K562 (cell line): ENCODE data around the gene GPR50. TPM values are rescaled to one million over a fixed set of nuclear protein-coding genes. Genes with fewer than 3 reads are reported as not detected.

Experiments
- ATAC-seq: fragments of 200-7000 bp; cut with Tn5 transposase; 3 replicates; pipeline ENCODE4 v1.9.1; 2020; ENCODE audit warnings: moderate library complexity
- BruUV-seq: library from RNA; stranded (reverse); fragments of 400-500 nt; replicated peaks from 2 replicates; lab custom pipeline; 2021; lab: Mats Ljungman, UMichigan
- CTCF ChIA-PET: fragments of 300-600 bp; formaldehyde crosslinking; extraction: SDS; loops from one replicate; lab custom pipeline; 2021; ENCODE audit warnings: low intra/inter-chr PET ratio; lab: Yijun Ruan, JAX
- POLR2A ChIA-PET: fragments of 300-600, 350-650 bp; sonication (Branson Sonifier 250); formaldehyde crosslinking; extraction: SDS; loops from one replicate; lab custom pipeline; 2021; ENCODE audit warnings: antibody characterized with exemption, inconsistent platforms; lab: Yijun Ruan, JAX
- DNase-seq, 4 experiments: peaks; one replicate each; pipeline versions ENCODE4 v3.0.0 to v3.0.0-alpha.2; 2011 to 2018; ENCODE audit warnings: low spot score in 3 of 4, mixed read lengths in 3 of 4; ENCODE audit errors: extremely low read depth in 1 of 4
- FAIRE-seq: peaks from 2 replicates; lab custom pipeline; 2011; peaks lifted over from hg19 to GRCh38; lab: Jason Lieb, UNC
- H2AFZ ChIP-seq: 2 replicates; pipeline ENCODE4 v1.6.0; 2011; ENCODE audit warnings: low read depth, low read length, control low read depth, inconsistent platforms
- H3K27ac ChIP-seq: fragments of 200-600 bp; 3 replicates; pipeline ENCODE4 v1.8.0; 2011; ENCODE audit warnings: low read depth, mild to moderate bottlenecking, control low read depth, inconsistent platforms, low read length, moderate library complexity, mixed read lengths; ENCODE audit errors: extremely low read depth
- H3K27me3 ChIP-seq, 2 experiments: fragments of 300-600 bp in 1 of 2; 2 replicates in 1 of 2; 3 replicates in 1 of 2; pipeline versions ENCODE4 v1.6.0 to v1.8.0; 2011; ENCODE audit warnings: inconsistent platforms in 2 of 2, low read length in 2 of 2, mild to moderate bottlenecking in 1 of 2, mixed read lengths in 1 of 2, moderate library complexity in 1 of 2; ENCODE audit not compliant: control insufficient read depth in 2 of 2, insufficient read depth in 2 of 2
- H3K36me3 ChIP-seq: fragments of 300-600 bp; 3 replicates; pipeline ENCODE4 v1.8.0; 2011; ENCODE audit warnings: mild to moderate bottlenecking, low read length, inconsistent platforms; ENCODE audit not compliant: control insufficient read depth, insufficient read depth
- H3K4me1 ChIP-seq, 2 experiments: fragments of 200-600 bp in 1 of 2; replicated peaks in 1 of 2; 2 replicates in 1 of 2; 3 replicates in 1 of 2; pipeline versions ENCODE4 v1.5.1 to v1.8.0; 2011; ENCODE audit warnings: inconsistent platforms in 2 of 2, low read length in 2 of 2, mild to moderate bottlenecking in 1 of 2, mixed read lengths in 1 of 2, moderate library complexity in 1 of 2; ENCODE audit not compliant: control insufficient read depth in 2 of 2, insufficient read depth in 2 of 2
- H3K4me2 ChIP-seq: 2 replicates; pipeline ENCODE4 v1.6.1; 2011; ENCODE audit warnings: low read length, control low read depth, inconsistent platforms, mixed read lengths; ENCODE audit not compliant: insufficient read depth
- H3K4me3 ChIP-seq: fragments of 200-600 bp; sonication (generic), shearing (Covaris generic); 2 replicates; pipeline ENCODE4 v1.5.1; 2016; ENCODE audit warnings: control low read depth, inconsistent platforms
- H3K79me2 ChIP-seq: fragments of 200-600 bp; 3 replicates; pipeline ENCODE4 v1.8.0; 2011; ENCODE audit warnings: low read length, inconsistent platforms; ENCODE audit not compliant: control insufficient read depth, insufficient read depth
- H3K9ac ChIP-seq, 2 experiments: 2 replicates each; pipeline versions ENCODE4 v1.6.0 to v1.6.1; 2011; ENCODE audit warnings: low read depth in 2 of 2, low read length in 2 of 2, control low read depth in 1 of 2, inconsistent platforms in 1 of 2, mild to moderate bottlenecking in 1 of 2, mixed read lengths in 1 of 2; ENCODE audit not compliant: insufficient read depth in 1 of 2
- H3K9me1 ChIP-seq: one replicate; pipeline ENCODE4 v1.6.0; 2011; ENCODE audit warnings: inconsistent platforms, mild to moderate bottlenecking, low read length, moderate library complexity; ENCODE audit not compliant: control insufficient read depth, insufficient read depth
- H3K9me3 ChIP-seq: replicated peaks from 2 replicates; pipeline ENCODE4 v1.5.1; 2011; ENCODE audit warnings: low read depth, low read length, inconsistent platforms; ENCODE audit not compliant: control insufficient read depth, insufficient read depth
- H4K20me1 ChIP-seq: replicated peaks from 2 replicates; pipeline ENCODE4 v1.6.1; 2011; ENCODE audit warnings: low read length, inconsistent platforms, mixed read lengths; ENCODE audit not compliant: control insufficient read depth, insufficient read depth
- ADNP ChIP-seq: fragments of 200-800 bp; sonication (Bioruptor generic); IDR thresholded peaks from 2 replicates; pipeline ENCODE4 v1.6.1; 2016; ENCODE audit warnings: missing genetic modification characterization, missing compliant biosample characterization
- ARID2 ChIP-seq: fragments of 450-650 bp; IDR thresholded peaks from 2 replicates; pipeline ENCODE4 v1.6.1; 2017; ENCODE audit warnings: antibody characterized with exemption, mild to moderate bottlenecking
- CC2D1A ChIP-seq: fragments of 450-650 bp; IDR thresholded peaks from 2 replicates; pipeline ENCODE4 v1.6.1; 2017; ENCODE audit warnings: mild to moderate bottlenecking
- ELF2 ChIP-seq: fragments of 250-450 bp; sonication (Bioruptor Pico); IDR thresholded peaks from 2 replicates; pipeline ENCODE4 v1.5.0; 2021; ENCODE audit warnings: mild to moderate bottlenecking
- NKRF ChIP-seq: fragments of 450-650 bp; IDR thresholded peaks from 2 replicates; pipeline ENCODE4 v1.6.1; 2016; ENCODE audit warnings: borderline replicate concordance
- NR4A1 ChIP-seq, 2 experiments: fragments of 250-450 bp in 1 of 2; fragments of 450-650 bp in 1 of 2; sonication (Bioruptor Pico) in 1 of 2; IDR thresholded peaks; 2 replicates each; pipeline versions ENCODE4 v1.4.0 to v1.6.1; 2016 to 2020; ENCODE audit warnings: mild to moderate bottlenecking in 2 of 2, missing compliant biosample characterization in 1 of 2, missing genetic modification characterization in 1 of 2, moderate library complexity in 1 of 2
- OTX1 ChIP-seq: fragments of 450-650 bp; formaldehyde crosslinking; IDR thresholded peaks from 2 replicates; pipeline ENCODE4 v1.4.0; 2022; ENCODE audit warnings: mild to moderate bottlenecking
- PBX2 ChIP-seq, 2 experiments: IDR thresholded peaks in 1 of 2; conservative IDR thresholded peaks in 1 of 2; 2 replicates each; pipeline ENCODE4 v1.6.1; 2016; ENCODE audit warnings: low read depth in 2 of 2, mild to moderate bottlenecking in 1 of 2, missing compliant biosample characterization in 1 of 2, missing genetic modification characterization in 1 of 2, moderate library complexity in 1 of 2
- PHTF2 ChIP-seq: fragments of 250-450 bp; sonication (Bioruptor Pico); IDR thresholded peaks from 2 replicates; pipeline ENCODE4 v1.5.0; 2021; ENCODE audit warnings: mild to moderate bottlenecking
- RBM15 ChIP-seq: fragments of 200-400 bp; formaldehyde crosslinking; IDR thresholded peaks from 2 replicates; pipeline ENCODE4 v1.6.1; 2018; ENCODE audit warnings: mild to moderate bottlenecking, low read length, moderate library complexity; ENCODE audit not compliant: insufficient read depth
- SAFB ChIP-seq: fragments of 200-400 bp; formaldehyde crosslinking; IDR thresholded peaks from 2 replicates; pipeline ENCODE4 v1.6.1; 2017; ENCODE audit warnings: low read depth, low read length, borderline replicate concordance
- TAF9B ChIP-seq: fragments of 450-650 bp; IDR thresholded peaks from 2 replicates; pipeline ENCODE4 v1.6.1; 2018; ENCODE audit warnings: mild to moderate bottlenecking; ENCODE audit not compliant: partially characterized antibody
- ZFP91 ChIP-seq: sonication (generic); formaldehyde crosslinking; IDR thresholded peaks from 2 replicates; pipeline ENCODE4 v1.8.0; 2022; ENCODE audit warnings: mild to moderate bottlenecking, missing genetic modification reagents
- ZNF586 ChIP-seq: fragments of 450-650 bp; formaldehyde crosslinking; conservative IDR thresholded peaks from 2 replicates; pipeline ENCODE4 v1.4.0; 2020; ENCODE audit warnings: mild to moderate bottlenecking, moderate library complexity
- WGBS: fragments of 100-300 bp; shearing (Covaris generic); methylation state at CpG from one replicate; pipeline ENCODE4 v1.1.6; 2016; ENCODE audit warnings: low coverage, mixed read lengths; ENCODE audit not compliant: insufficient coverage; ENCODE audit errors: missing lambda C conversion rate; 5-methylcytosine and 5-hydroxymethylcytosine counted together
- in situ Hi-C: fragments of 300-500 bp; cut with MboI; formaldehyde crosslinking; loops from 4 replicates; pipeline ENCODE4 v1.15.0; 2018; ENCODE audit warnings: inconsistent platforms, mixed read lengths
- intact Hi-C: fragments of 100-400 bp; cut with micrococcal nuclease; formaldehyde crosslinking; loops from 2 replicates; pipeline ENCODE4 v1.14.2; 2022
- polyA plus RNA-seq, 8 experiments: library from polyadenylated mRNA; depleted of rRNA in 4 of 8; stranded (reverse) in 5 of 8; unstranded in 3 of 8; fragments of >200 nt; fragmentation: Nextera tagmentation in 2 of 8; fragmentation: Illumina TruSeq in 1 of 8; extraction: Ambion mirVana in 2 of 8; extraction: Trizol in 1 of 8; gene quantifications; 2 replicates each; pipeline versions ENCODE4 v1.2.1 to v1.2.3, GENCODE V29; 2011 to 2014; ENCODE audit warnings: inconsistent platforms in 1 of 8, missing spikeins in 1 of 8
- total RNA-seq, 7 experiments: library from RNA; depleted of rRNA in 6 of 7; stranded (reverse); fragments of >200 nt in 6 of 7; fragmentation: Illumina TruSeq in 2 of 7; extraction: Trizol in 2 of 7; gene quantifications; 2 replicates each; pipeline versions ENCODE4 v1.2.1 to v1.2.3, GENCODE V29; 2011 to 2021; ENCODE audit warnings: low replicate concordance in 1 of 7

GPR50 gene
- total and polyA plus RNA-seq, 9 of the 15 experiments (the other 6 are each of a cell fraction or from before 2014, with no cell fraction given) = 0.03 TPM; not detected in 8

- no TSS peak for BruUV-seq
- CTCF ChIA-PET = no interaction called here
Measured at GRCh38 chrX:151167791-151168345, 8.5 kb upstream of the GPR50 start.

More at GRCh38 chrX:151167791-151168345, 8.5 kb upstream of the GPR50 start:
- TF ChIP-seq ZFP91 (no peak), PHTF2 (CRISPR knock-in tag) (no peak), RBM15 (no peak), SAFB (no peak), ARID2 (no peak), ADNP (no peak), NR4A1 (CRISPR knock-in tag; IDR thresholded peaks at IDR 0.05) (no peak), NR4A1 (tag; IDR thresholded peaks at IDR 0.05) (no peak), ZNF586 (no peak), NKRF (no peak), PBX2 (CRISPR knock-in tag; IDR thresholded peaks at IDR 0.05; ENCODE audit: low read depth) (no peak), PBX2 (tag; conservative IDR thresholded peaks at IDR 0.05; ENCODE audit: low read depth) (no peak), TAF9B (no peak), ELF2 (CRISPR knock-in tag) (no peak), CC2D1A (no peak), OTX1 (CRISPR knock-in tag) (no peak)
- H3K4me1 ChIP-seq = no peaks in the 10 kb centered on the region
- no peaks in the 10 kb centered on the region for H3K79me2 ChIP-seq
- no peak overlapping the region for H3K4me3 ChIP-seq
- no peaks in the 10 kb centered on the region for H4K20me1 ChIP-seq
- H3K9me1 ChIP-seq = no peaks in the 10 kb centered on the region
- no peaks in the 10 kb centered on the region for H3K9me3 ChIP-seq
- H3K36me3 ChIP-seq = no peaks in the 10 kb centered on the region
- H3K4me2 ChIP-seq = no peak overlapping the region
- ATAC-seq (no peak), FAIRE-seq (no peak), DNase-seq (no peak)
- intact Hi-C loops (no loop called here), in situ Hi-C loops (loop anchor here (25.0 kb wide), 2 partner anchors 194 to 319 kb away; no protein-coding TSS in a partner anchor)
- no peaks in the 10 kb centered on the region; a peak in 1 of 5 replicates for H3K27me3 ChIP-seq
- H3K9ac ChIP-seq = no peak overlapping the region
- whole genome bisulfite sequencing = 2% methylated on average over 7 of the region's 7 CpGs
- no peak overlapping the region for H3K27ac ChIP-seq
- H2AFZ ChIP-seq = no peak overlapping the region
- POLR2A ChIA-PET = interaction anchor here (0.6 kb wide), 1 partner anchor 693 kb away, joined by 4 read pairs; no protein-coding TSS in a partner anchor
